Left forelimb (tissue), 1 donor: ENCODE results near the gene HPX.

Experiments used
- DNase-seq: peaks from one replicate; pipeline ENCODE4 v3.0.0-alpha.2; 2018; ENCODE audit warnings: low spot score

The HPX gene

DNA sequence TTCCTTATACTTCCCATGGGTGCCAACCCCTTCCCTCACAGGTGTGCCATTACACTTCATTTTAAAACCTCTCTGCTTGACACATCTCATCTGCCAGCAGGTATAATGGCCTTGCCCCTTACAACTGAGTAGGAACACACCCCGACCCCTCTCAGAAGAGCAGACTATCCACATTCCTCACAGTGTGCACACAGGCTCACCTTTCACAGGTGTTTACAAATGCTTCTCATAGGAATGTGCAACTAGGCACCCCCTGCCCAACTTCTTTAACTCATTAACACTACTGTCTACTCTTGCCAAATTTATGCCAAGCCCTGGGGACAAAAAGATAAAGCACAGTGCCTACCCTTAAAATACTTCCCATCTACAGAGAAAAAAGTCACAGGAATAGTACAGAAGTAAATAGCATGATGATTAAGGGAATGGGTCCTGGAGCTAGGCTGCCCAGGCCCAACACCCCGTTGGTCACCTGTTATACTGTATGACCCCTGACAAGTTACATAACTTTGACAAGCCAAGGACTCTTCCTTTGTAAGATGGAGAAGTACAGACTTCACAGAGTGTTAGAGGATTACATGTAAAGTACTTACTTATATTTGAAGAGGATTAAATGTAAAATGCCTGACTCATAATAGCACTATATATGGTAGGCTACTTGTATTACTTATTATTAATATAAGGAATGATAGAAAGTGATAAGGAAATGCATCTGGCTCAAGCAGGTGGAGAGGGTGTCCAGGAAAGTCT is 17.7 kb upstream of the HPX start:
- no peak for DNase-seq

DNA sequence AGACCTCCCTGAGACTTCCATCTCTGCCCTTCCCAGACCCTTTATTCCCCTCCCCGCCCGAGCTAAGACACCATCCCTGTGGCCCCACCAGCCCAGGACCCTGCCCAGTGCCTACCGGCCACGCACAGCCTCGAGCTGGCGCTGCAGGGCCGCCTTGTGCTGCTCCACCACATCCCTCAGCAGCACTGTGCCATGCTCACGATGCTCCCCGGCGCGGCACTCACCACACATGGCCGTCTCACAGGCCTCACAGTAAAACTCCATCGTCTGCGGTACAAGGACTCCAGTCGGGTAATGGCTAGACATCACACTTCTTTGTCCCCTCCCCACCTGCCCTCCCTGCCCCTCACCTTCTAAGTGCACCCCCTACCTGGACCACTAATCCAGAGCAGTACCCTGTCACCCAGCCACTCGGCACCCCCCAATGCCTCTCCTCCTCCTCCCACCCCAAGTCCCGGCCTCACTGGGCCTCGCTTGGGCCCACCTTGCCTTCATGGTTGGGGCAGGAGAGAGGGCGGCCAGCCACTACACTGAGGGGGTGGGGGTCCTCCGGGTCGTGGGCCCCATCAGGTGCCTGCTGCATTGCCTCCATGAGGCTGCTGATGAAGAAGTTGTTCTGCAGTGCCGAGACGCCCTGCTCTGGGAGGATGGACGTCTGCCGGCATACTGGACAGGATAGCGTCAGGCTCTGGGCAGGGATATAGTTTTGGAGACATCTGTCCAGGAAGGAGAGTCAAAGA is 17.0 kb upstream of the HPX start:
- no peak for DNase-seq

GRCh38 chr11:6456361-6457073 is 15.7 kb upstream of the HPX start:
- no peak for DNase-seq

- DNase-seq = no peak
These were observed 14.3 kb upstream of the HPX start for GRCh38 chr11:6455070-6455469.

GRCh38 chr11:6453152-6453551 is 12.4 kb upstream of the HPX start:
- DNase-seq = no peak

DNA sequence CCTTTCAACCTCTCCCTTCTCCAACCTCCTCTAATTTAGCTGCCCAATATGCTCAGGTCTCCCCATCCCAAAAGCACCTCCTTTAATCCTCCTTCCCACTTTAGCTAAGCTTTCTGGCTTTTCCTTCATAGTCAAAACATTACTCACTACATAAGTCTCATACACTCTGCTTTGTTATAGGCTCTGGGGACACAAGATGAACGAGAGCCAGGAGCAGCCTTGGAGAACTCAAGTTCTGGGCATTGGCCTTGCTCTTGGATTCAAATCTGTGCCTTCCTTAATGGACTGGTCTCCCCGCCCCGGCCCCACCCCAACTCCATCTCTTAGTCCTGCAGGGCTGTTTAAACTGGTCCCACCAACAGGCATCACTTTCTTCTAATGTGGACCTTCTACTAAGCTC is 11.4 kb upstream of the HPX start:
- no peak for DNase-seq

- DNase-seq = no peak
These were observed 7.8 kb upstream of the HPX start for GRCh38 chr11:6448574-6448973.

DNA sequence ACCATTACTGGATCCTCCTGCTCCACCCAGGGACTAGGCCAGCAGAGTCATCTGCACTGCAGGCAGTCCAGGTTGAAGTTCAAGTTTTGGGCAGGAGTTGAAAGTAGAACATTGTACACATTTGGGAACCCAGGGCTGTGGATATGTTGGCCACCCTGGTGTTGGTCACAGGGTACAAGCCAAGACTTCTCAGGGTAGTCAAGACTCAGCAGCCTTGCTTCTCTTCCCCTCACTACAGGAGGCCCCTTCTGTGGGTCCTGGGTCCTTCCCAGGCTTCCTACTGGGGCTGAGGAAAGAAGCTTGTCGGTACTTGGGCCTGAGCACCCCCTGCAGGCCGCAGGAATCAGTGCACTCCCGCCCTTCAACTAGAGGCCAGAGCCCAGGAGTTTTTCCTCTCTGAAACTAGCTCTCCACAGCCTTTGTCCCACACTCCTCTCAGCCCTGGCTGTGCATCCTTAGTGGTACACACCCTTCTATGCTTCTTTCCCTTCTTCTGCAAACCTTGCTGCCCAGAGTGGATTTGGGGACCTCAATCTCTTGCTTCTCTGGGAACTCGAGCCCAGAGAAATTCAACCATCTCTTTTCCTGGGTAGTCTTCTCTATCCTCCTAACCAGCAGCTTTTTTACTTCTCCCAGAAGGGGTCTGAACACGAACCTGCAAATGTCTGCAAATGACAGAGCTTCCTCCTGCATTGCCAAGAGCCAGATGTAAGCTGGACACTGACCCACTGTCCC is 2.6 kb upstream of the HPX start:
- no peak for DNase-seq

- DNase-seq = no peak
These were observed 1.7 kb upstream of the HPX start for GRCh38 chr11:6442441-6442840.

- DNase-seq = no peak
These were observed 1.7 kb downstream of the HPX start for GRCh38 chr11:6438979-6439571.

DNA sequence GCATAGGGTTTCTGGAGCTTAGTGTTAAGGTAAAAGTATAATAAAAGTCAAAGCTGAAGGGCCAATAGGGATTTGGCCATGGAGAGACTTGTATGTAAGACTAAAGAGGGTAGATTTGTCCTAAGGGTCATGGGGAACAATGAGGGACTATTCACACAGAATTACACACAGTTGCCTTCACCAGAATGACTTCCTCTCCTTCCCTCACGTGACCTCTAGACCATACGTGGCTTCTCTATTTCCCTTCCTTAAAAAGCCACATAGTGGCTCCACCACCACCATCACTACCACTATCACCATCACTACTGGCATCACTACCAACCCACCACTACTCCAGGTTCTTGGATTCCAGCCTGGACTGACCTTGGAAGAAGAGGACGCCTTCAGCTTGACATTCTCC is 2.8 kb downstream of the HPX start:
- DNase-seq = no peak

DNA sequence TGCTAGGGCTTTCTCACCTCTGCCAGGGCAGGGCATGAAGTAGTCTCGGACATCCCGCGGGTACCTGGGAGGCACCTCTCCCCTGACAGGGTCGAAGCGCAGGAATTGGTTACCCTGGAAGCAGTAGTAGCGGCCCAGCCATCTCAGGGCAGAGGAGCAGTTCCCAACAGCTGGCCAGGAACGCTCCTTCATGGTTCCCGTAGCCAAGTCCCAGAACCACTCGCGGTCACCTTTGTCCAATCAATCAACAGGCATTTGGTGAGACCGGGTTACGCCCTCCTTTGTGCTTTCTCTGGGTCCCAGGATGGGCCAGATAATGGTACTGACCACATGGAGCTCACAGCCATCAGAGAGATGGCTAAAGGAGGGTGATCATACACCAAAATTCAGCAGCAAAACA is 3.4 kb downstream of the HPX start:
- DNase-seq = no peak

- DNase-seq = no peak
These were observed 6.7 kb downstream of the HPX start for GRCh38 chr11:6433998-6434660.

DNA sequence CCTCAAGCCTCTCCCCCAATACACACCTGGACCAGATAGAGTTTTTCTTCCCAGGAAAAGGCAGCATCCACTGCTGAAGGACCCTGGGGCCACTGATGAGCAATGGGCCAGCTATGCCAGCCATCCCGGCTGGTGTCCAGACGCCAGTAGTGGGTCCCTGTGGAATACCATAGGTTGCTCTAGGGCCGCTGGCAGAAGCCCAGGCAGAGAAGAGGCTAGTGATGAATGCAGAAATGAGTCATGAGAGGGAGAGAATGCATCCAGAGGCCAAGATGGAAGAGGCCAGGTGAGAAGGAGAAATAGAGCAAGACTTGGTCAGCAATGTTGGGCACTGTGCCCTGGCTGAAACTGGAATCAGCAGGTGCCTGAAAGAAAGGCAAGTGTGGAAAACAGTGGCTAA is 8.9 kb downstream of the HPX start:
- DNase-seq = no peak

DNA sequence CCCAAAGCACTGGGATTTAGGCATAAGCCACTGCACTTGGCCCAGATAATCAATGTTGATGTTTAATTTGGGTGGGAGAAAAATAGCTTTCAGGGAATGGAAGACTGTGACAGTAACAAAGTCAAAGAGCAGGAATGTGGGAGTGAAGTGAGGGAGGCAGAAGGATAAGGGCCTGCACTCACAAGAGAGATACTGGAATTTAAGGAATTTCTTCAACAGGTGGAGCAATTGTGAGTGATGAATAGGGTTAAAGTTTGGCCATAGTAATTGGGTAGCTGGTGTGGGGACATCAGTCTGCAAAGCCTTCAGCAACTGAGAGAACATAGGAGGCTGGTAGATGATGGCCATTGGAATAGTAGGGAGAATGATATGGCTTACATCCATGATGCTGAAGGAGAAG is 13.3 kb downstream of the HPX start:
- DNase-seq = no peak

DNA sequence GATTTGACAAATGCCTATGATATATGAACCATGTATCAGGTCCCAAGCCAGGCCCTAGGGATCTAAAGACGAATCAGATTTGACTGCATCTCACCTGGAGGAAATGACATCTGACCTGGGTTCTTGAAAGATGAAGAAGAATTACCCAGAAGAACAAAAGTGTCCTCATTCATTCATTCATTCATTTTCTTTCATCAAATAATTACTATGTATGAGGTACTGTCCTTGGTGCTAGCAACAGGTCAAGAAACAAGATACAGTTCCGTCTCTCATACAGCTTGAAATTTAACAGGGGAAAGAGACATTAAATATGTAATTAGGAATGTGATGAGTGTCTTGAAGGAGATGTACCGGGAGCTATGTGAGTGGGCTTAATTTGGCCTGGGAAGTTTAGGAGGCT is 20.1 kb downstream of the HPX start:
- no peak for DNase-seq

DNA sequence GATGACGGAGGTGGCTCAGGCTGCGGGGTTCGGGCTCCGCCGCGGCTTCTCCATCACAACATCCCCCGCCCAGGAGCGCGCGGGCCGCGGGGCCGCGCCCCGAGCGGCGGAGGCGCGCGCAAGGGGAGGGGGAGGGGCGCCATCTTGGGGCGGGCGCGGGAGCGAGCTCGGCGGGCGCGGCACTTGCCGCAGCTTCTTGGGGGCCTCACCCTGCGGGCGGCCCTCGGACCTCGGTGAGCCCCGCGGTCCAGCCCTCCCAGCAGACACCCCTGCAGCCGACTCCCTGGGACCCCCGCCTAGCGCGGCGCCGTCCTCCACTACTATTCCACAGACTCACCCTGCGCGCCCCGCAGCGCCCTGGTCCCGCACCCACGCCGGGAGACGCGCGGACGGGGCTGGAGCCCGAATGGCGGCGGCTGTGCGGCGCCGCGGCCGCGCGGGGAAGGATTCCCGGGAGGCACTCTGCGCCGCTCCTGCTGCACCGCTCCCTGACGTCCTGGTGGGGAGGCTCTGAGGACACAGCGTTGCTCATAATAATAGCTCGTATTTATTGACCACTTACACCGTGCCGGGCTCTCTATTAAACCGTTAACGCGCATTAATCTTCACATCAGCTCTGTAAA is 21.7 kb downstream of the HPX start, which contains the start of gene APBB1:
APBB1 (minus strand) TSS at position 86 of the 623 bp plus-strand sequence. CDS start 7,747 bp downstream, outside the sequence.
- DNase-seq = peak; percentile 85

GRCh38 chr11:6418557-6419008 is 22.2 kb downstream of the HPX start:
- DNase-seq = no peak

DNA sequence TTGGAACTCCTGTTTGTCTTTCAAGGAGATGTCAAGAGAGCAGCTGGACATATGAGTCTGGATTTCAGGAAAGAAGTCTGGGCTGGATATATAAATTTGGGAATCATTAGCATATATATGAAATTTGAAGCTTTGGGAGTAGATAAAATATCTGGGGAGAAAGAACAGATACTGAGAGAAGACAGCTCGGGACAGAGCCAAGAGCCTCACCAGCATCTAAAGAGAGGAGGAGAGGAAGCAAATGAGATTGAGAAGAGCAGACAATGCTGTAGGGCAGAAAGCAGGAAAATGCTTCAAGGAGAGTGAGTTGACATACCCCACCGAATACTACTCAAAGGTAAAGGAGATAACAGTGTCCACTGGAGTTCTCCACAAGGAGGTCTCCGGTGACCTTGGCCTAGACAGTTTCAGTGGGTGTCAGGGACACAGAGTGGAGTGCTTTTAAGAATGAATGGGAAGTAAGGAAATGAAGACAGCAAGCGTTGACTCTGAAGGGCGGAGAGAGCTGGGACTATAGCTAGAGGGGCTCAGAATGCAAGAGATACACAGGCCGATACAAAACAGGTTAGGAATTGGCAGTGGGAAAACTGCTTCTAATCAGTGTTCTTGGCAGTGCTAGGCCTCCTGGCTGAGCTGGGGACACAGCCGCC is 22.8 kb downstream of the HPX start:
- no peak for DNase-seq

- DNase-seq = no peak
These were observed 25.0 kb downstream of the HPX start for GRCh38 chr11:6415797-6416196.
